Loucy (cell line): ENCODE measurements around the gene NBPF3.

Experiments
- CTCF ChIP-seq: fragments of 200-600 bp; sonication (generic); conservative IDR thresholded peaks from 2 replicates; pipeline ENCODE4 v1.5.1; 2014; ENCODE audit warnings: mild to moderate bottlenecking, antibody characterized with exemption, low read length
- EZH2phosphoT487 ChIP-seq: fragments of 200-600 bp; IDR thresholded peaks from 2 replicates; pipeline ENCODE4 v1.6.1; 2018; ENCODE audit warnings: antibody characterized with exemption, mild to moderate bottlenecking, moderate library complexity, borderline replicate concordance

GRCh38 chr1:21396516-21396915 lies 43.4 kb upstream of the NBPF3 start:
- TF ChIP-seq CTCF (no peak), EZH2phosphoT487 (no peak)
